Left forelimb (tissue), 1 donor: ENCODE data around the gene TBCEL.
"Not testable (repeated sequence)": the region's sequence is repeated elsewhere in the genome, so short reads cannot be mapped to it uniquely, and the experiment has no call there.

ENCODE experiments used
- DNase-seq: peaks from one replicate; pipeline ENCODE4 v3.0.0-alpha.2; 2018; ENCODE audit warnings: low spot score

Gene TBCEL

DNA sequence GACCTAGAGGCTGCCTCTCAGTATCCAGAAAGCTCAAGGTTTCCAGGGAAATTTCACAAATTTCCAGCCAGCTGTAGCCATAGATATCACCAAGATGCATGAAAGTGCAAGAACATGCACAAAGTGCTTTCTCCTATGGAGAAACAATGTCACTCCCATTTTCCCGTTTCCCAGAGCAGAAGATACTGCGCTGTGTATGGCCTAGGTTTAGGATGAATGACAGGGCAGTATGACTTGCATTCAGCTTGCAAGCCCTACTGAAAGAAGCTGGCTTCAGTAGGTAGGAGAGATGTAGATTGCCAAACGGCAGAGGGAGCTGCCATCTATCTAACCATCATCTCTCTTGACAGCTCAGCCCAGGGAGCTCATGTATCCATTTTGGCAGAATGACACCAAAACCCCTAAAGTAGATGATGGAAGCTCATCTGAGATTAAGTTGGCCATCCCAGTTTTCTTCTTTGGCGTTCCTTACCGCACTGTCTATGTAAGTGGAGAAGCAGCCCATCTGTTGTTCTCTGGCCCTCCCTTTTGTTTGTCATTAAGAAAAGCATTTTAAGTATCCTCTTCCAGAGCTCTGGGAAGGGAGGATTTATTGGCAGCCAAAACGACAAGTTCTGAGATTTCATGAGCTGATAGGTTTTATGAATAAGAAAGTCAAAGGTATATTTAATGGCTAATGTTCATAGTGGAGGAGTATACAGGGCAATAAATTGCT is 81.7 kb downstream of the TBCEL start:
- DNase-seq: no peak

DNA sequence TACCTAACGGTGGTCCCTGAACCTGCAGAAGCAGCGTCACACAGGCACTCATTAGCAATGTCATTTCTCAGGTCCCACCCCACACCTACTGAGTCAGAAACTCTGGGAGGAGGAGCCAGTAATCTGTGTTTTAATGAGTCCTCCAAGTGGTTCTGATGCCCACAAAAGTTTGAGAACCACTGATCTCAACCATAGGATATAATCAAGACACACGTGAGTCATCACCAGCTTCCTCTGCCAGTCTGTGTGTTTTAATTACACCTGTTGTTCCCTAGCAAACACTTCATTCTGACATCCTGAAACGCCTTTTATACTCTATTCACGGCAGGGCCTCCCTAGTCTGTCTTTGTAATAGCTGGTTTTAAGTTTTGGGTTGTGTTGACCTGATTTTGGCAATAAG is 82.9 kb downstream of the TBCEL start:
- no peak for DNase-seq

DNA sequence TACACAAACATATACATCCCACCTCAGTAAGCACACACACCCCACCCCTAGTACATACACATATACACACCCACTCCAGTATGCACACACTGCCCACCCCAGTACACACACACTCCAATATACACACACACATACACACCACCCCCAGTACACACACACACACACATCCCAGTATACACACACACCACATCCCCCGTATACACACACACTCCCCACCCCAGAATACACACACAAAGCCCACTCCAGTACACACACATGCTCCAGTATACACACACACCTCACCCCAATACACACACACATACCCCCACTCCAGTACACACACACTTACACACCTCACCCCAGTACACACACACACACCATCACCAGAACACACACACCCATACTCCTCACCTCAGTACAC is 84.5 kb downstream of the TBCEL start:
- no peak for DNase-seq

DNA sequence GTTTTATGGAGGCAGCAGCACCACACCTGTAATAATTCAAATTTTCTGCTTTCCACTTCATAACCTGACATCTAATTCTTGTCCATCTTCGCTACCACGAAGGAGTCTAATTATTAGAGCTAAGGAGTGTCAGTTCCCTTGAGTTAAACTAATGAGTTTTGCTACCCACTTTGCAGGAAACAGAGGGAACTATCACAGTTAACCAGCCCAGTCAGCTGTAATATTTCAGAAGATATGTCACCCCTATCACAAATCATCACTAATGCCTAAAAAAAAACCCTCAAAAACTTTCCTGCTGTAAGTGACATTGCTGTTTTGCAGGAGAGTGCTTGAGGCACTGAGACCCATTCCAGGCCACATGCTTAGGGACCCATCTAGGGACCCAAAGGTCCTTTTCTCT is 85.6 kb downstream of the TBCEL start:
- DNase-seq: no peak

DNA sequence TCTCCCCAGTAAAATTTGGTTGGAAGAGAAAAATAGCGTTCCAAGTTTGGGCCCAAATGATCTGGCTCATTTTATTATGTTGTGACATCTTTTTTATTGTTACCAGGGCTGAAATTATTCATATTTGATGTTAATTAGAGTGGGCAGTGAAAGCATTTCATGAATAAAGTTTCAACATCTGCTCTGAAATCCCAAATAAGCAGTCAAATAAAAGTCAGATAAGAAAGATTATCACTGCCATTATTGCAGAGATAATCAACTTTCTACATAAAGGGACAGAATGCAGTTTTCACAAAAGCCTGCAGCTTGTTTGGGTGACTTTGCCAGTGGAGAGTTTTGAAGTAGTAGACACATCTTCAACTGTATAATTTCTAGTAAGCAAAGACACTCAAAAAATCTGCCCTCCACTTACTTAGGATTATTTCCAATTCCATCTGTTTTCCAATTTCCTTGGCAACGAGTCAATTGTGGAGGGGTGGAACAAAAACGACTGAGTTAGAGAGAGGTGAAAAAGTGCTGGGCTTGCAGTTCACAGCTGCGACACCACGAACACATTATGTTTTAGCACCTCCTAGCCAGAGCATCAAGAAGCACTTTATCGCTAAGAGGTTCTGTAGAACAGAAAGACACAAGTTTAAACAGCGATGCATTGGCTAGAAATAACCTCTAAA is 86.1 kb downstream of the TBCEL start:
- DNase-seq: no peak

DNA sequence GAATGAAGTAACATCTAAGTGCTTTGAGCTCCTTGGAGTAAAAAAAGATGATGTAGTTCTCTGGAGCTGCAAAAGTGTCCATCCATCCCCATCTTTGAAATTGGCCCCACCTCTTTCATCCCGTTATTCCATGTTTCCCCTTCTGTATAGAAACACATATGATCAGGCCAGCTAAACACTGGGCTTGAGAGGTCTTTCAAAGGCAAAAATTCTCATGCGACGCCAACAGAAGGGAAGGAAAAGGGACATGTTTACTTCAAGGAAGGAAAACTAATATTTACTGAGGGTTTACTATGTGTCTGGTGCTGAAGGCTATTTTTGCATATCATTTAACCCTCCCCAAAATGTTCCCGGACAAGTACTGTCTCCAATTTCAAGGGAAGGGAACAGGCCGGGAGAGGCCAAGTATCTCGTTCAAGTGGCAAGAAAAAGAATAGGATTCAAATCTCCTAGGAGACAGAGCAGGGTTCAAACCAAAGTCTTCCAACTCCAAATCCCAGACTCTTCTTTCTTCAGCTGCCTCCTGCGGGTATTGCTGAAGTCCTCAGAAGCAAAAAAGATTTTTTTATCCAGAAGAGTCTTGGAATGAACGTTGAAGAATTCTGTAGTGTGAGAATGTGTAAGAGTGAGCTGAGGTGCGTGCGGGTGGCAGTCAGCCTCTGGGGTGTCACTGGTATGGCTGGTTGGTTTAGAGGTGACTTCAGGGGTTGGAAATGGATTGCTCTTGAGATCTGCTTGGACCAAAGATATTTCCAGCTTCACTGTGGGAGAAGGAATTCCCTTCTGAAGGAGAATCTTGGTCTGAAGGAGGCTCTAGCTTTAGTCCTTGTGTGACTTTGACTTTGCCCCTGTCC is 87.2 kb downstream of the TBCEL start:
- DNase-seq: no peak

DNA sequence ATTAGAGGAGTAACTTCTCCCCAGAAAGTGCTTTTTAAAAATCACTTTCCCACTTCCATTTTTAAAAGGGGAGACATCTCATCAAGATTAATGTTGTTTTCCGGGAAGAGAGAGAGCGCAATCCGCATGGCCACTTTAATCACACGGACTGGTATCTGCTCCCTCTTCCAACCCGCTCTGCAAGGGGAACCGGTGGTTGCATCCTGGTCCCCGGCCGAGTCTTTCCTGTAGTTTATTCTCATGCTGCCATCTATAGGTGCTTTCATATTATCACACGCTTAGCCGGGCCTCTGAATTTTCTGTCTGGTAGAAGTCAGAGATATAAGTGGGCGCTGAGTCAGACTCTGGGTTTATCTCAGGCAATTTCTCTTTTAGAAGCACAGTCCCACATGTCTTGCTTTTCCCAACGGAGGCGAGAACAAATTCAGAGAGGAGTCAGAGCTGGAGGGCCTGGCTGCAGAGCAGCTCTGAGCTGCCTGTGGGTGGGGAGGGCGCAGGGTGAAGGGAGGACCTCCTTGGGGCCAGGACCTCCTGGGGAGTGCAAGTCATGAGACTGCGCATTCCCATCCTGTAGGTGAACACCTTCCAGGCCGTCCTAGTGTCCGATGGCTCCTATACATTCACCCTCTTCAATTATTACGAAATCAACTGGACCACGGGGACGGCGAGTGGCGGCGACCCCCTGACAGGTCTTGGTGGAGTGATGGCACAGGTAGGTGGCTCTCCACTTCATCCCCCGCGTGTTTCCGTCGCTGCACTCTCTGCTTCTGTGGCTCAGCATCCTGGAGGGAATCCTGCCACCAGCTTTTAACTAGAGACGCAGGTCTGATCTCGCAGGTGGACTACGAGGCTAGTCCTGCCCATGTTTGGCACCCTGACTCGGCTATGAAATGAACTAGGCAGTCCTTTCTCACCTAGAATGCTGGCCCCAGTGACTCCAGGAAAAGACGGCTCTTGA is 88.9 kb downstream of the TBCEL start:
- no peak for DNase-seq

DNA sequence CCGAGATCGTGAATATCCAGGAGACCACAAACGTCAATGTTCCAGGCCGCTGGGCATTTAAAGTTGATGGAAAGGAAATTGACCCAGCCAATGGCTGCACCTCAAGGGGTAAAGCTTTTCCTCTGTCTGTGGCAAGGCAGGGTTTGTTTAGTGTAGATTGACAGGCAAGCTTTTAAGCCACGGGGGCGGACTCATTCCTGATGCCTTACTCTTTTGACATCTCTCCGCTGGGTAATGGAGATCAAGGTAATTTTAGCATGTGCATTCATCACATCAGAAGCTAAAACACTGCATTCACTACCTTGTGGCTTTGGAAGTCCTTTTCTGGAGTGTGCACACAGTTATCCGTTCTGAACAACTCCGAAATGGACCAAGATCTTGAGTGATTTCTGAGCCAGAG is 89.7 kb downstream of the TBCEL start:
- DNase-seq: no peak

DNA sequence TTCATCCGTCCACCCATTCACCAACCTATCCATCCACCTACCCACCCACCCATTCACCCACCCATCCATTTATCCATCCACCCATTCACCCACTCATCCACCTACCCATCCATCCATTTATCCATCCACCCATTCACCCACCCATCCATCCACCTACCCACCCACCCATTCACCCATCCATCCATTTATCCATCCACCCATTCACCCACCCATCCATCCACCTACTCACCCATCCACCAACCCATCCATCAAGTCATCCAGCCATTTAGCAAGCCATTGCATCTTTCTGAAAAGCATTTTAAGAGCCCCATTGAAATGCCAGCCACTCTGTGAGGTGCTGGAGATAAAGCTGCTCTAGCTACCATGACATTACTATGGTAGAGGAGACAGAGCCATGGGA is 91.1 kb downstream of the TBCEL start:
- DNase-seq: not testable (repeated sequence)

DNA sequence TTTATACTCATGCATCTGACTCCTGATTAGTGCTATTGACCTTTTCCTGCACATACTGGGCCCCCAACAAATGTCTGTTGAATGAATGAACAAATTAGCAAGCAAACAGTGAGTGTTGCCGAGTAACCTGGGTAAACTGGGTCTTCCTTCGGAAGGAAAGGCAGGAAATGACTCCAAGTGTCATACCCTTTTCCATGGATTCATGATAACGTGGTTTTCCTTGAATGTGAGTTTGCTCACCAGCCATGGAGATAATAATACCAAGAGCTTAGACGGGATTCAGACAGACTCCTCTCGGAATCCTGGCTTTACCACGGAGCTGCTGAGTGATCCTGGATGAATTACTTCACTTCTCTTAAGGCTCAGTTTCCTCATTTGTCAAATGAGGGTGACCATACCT is 93.9 kb downstream of the TBCEL start:
- no peak for DNase-seq

DNA sequence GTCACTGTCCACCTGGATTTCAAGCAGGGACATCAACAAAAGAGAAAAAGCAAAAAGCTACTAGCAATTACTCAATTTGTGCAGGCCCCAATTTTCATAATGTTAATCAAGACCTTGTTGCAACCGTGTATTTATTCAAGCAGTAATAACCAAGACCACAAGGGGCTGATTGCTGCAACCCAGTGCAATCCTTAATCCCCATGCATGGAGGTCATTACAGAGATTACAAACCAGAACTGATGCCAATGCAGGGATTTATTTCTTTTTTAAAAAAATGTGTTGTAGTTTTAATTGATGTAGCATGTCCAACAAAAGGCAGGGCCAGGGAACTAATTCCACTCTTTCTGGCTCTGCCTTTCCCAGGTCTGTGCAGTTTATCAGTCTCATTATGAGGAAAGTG is 95.5 kb downstream of the TBCEL start:
- no peak for DNase-seq

DNA sequence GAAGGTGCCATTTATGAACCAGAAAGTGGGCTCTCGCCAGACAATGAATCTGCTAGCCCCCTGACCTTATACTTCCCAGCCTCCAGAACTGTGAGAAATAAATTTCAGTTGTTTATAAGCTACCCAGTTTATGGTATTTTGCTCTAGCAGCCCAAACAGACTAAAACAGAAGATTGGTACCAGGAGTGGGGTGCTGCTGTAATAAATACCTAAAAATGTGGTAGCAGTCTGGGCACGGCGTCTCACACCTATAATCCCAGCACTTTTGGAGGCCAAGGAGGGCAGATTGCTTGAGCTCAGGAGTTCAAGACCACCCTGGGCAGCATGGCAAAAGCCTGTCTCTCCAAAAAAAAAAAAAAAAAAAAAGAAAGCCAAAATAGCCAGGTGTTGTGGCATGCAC is 98.4 kb downstream of the TBCEL start:
- no peak for DNase-seq

DNA sequence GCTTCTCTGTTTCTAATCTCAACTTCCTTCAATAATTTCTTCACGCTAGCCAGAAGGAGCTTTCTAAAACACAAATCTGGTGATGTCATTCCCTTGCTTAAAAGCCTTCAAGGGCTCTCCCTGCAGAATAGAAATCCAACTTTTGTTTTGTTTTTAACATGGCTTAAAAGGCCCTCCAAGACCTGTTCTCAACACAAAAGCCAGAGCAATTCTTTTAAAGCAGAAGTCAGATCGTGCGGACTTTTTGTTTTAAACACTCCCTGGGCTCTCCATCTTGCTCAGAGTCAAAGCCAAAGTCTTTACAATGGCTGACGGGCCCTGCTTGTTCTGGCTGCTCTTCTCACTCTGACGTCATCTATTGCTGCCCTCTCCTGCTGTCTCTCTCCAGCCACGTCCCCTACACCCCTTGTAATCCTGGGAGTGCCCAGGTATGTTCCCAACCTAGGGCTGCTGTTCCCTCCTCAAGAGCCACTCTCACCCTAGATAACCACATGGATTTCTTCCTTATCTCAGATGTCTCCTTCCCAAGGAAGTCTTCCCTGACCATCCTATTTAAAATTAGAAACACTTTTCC is 99.7 kb downstream of the TBCEL start:
- DNase-seq: no peak

DNA sequence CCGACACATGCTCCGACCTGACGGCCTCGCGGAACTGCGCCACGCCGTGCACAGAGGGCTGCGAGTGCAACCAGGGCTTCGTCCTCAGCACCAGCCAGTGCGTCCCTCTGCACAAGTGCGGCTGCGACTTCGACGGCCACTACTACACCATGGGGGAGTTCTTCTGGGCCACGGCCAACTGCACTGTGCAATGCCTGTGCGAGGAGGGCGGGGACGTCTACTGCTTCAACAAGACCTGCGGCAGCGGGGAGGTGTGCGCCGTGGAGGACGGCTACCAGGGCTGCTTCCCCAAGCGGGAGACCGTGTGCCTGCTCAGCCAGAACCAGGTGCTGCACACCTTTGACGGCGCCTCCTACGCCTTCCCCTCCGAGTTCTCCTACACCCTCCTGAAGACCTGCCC is 103.9 kb downstream of the TBCEL start:
- DNase-seq: no peak

DNA sequence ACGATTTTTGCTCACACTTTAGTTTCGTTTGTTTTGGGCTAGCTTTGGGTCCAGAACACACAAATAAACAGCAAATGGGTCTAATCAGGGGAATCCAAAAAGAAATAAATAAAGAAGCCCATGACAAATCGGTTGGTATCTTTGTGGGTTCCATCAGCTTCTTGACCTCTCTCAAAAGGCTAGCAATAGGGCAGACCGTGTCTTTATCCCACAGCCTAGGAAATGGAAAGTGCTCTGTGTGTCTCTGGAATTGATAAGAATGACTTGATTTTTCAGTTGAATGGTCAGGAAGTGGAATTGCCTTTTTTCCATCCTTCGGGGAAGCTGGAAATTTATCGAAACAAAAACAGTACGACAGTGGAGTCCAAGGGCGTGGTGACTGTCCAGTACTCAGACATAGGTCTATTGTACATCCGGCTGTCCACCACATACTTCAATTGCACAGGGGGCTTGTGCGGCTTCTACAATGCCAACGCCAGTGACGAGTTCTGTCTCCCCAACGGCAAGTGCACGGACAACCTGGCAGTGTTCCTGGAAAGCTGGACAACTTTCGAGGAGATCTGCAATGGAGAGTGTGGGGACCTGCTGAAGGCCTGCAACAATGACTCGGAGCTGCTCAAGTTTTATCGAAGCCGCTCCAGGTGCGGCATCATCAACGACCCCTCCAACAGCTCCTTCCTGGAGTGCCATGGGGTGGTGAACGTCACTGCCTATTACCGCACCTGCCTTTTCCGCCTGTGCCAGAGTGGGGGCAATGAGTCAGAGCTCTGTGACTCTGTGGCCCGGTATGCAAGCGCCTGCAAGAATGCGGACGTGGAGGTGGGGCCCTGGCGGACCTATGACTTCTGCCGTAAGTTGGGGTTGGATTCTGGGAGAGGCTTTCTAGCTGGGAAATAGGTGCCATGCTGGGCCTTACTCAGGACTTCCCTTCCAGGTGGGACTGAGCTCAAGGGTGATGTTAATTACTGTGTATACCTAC is 105.7 kb downstream of the TBCEL start:
- DNase-seq: no peak

DNA sequence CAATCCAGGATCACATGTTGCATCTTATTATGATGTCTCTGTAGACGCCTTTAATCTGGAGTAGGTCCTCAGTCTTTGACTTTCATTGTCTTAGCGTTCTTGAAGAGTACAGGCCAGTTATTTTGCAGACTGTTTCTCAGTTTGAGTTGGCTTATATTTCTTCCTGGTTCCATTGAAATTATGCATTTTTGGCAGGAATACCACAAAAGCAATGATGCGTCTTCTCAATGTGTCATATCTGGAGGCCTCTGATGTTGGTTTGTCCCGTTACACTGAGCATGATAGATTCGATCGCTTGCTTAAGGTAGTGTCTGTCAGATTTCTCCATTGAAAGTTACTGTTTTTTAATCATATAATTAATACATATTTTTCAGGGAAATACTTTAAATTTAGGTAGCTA is 107.8 kb downstream of the TBCEL start:
- no peak for DNase-seq

DNA sequence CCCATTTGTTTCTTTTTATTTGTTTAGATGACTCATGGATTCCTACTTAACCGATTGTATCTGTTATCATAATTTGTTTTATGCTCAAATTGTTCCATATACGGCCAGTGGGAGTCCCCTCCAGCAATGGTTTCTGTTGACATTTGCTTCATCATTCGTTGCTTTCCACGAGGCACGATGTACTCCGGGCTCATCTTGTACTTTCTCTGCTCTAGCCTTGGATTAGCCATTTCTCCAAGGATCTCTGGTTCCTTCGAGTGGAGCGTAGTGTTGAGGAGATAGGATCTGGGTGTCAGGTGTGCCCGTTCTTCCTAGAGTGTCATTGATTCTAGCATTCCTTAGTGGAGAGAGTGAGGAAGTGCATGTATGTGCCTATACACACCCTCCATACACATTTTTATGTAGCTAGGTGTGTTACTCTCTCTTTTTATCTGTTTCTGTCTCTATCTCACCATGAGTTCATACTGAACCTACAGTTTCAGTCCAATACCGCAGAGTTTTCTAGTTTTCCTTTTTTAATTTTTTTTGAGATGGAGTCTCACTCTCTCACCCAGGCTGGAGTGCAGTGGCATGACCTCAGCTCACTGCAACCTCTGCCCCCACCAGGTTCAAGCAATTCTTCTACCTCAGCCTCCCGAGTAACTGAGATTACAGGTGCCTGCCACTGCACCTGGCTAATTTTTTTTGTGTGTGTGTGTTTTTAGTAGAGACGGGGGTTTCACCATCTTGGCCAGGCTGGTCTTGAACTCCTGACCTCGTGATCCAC is 108.5 kb downstream of the TBCEL start:
- no peak for DNase-seq

DNA sequence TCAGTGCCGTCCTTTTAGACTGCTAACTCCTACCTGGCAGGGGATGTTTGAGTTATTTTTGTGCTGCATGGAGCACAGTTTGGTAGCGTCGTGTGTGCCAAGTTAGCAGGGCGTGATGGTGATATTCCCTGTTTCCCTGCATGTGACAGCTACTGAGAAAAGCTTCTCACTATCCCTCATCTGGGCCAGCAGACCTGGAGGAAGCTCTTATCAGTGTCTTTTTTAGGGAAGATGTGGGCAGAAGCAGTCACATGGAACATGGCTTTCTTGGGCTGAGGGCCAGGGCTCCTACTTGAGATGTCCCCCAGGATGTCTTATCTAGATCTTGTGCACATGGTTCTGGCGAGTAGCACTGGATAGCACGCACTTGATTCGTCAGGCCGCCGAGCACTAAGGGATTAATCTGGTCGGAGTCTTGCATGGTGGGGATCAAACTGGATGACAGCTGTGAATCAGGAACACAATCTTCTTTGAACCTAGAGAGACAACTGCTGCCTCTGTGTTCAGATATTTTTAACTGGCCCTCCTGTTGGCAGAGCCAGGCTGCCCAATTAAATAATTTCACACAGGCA is 110.9 kb downstream of the TBCEL start:
- DNase-seq: no peak

DNA sequence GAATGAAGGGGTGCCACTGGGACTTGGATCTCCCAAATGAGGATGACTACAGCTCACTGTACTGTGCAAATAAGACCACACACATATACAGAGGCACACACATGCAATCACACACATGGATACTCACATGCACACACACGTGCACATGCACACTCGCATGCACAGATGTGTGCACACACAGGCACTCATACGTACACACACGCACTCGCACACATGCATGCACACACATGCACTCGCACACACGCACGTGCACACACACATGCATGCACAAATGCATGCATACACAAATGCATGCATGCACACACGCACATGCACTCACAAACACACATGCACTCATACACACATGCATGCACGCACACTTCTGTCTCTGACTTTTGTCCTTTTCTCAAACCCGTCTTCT is 113.1 kb downstream of the TBCEL start:
- DNase-seq: no peak
